ENCODE results near the gene ASCC1. TPM values are rescaled to one million over a fixed set of nuclear protein-coding genes. Genes with fewer than 3 reads are reported as not detected.
"Not testable (repeated sequence)": the region's sequence is repeated elsewhere in the genome, so short reads cannot be mapped to it uniquely, and the experiment has no call there.

ASCC1 gene
- polyA plus RNA-seq, 4 donors: 9.2 to 21.3 (median 16.1) TPM

GRCh38 chr10:72146071-72146470, 70.0 kb downstream of the ASCC1 start:
- Histone ChIP-seq H3K4me3 (ENCODE audit: low read depth in 1 of 3, low read length in 3 of 3) (no peak overlapping the region), H3K36me3 (ENCODE audit: control insufficient read depth in 3 of 3, insufficient read depth in 2 of 3, low read depth in 1 of 3, low read length in 3 of 3) (no peaks in the 10 kb centered on the region), H3K4me1 (ENCODE audit: control insufficient read depth in 3 of 3, insufficient read depth in 2 of 3, low read depth in 1 of 3, low read length in 2 of 3) (no peaks in the 10 kb centered on the region), H3K9me3 (ENCODE audit: control insufficient read depth in 2 of 2, insufficient read depth in 1 of 2, low read depth in 1 of 2, low read length in 1 of 2) (no peaks in the 10 kb centered on the region), H3K27ac (ENCODE audit: low read depth in 1 of 3, low read length in 2 of 3) (no peak overlapping the region), H3K27me3 (ENCODE audit: control insufficient read depth in 3 of 3, insufficient read depth in 3 of 3, low read length in 3 of 3) (no peaks in the 10 kb centered on the region)
- WGBS, 3 donors: 80 to 87% (median 87%) methylated on average over 6 of the region's 6 CpGs
- FAIRE-seq (no peak), DNase-seq (no peak)

DNA sequence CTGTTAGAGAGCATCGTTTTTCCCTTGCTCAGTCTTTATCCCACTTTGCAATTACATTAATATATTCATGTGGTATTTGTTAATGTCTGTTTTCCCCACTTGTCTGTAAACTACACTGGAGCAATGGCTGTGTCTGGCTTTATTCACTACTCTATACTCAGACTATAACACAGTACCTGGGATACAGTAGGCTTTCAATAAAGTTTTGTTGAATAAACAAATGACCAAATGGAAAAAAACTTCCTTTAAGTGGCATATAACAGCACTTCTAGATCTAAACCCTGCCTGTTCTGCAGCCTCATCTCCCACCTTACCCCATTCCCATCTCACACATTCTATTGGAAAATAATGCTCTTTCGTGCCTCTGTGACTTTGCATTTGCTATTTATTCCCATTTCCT, 70.4 kb downstream of the ASCC1 start:
- H3K27me3 ChIP-seq (ENCODE audit: control insufficient read depth in 3 of 3, insufficient read depth in 3 of 3, low read length in 3 of 3): no peaks in the 10 kb centered on the region
- no peaks in the 10 kb centered on the region for H3K36me3 ChIP-seq (ENCODE audit: control insufficient read depth in 3 of 3, insufficient read depth in 2 of 3, low read depth in 1 of 3, low read length in 3 of 3)
- FAIRE-seq (no peak), DNase-seq (no peak)
- H3K27ac ChIP-seq (ENCODE audit: low read depth in 1 of 3, low read length in 2 of 3): no peak overlapping the region
- no peak overlapping the region for H3K4me3 ChIP-seq (ENCODE audit: low read depth in 1 of 3, low read length in 3 of 3)
- WGBS, 3 donors: 82 to 87% (median 87%) methylated on average over 2 of the region's 2 CpGs
- H3K9me3 ChIP-seq (ENCODE audit: control insufficient read depth in 2 of 2, insufficient read depth in 1 of 2, low read depth in 1 of 2, low read length in 1 of 2): no peaks in the 10 kb centered on the region
- H3K4me1 ChIP-seq (ENCODE audit: control insufficient read depth in 3 of 3, insufficient read depth in 2 of 3, low read depth in 1 of 3, low read length in 2 of 3): no peaks in the 10 kb centered on the region

DNA sequence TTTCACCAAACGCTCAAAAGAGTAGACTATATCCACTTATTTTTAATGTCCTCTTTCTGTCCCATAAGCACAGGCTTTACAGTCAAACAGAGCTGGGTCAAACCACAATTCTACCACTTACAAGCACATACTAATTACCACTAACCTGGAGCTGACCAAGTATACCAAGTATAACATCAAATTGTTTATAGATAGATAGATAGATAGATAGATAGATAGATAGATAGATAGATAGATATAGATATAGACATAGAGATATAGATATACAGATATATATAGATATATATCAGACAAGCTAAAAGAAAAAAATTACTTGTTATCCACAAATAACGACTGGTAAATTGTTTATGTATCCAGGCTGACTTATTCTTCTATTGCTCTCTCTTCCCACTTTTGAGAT, 75.2 kb downstream of the ASCC1 start:
- H3K27me3 ChIP-seq (ENCODE audit: control insufficient read depth in 3 of 3, insufficient read depth in 3 of 3, low read length in 3 of 3): no peaks in the 10 kb centered on the region
- no peaks in the 10 kb centered on the region for H3K4me1 ChIP-seq (ENCODE audit: control insufficient read depth in 3 of 3, insufficient read depth in 2 of 3, low read depth in 1 of 3, low read length in 2 of 3)
- peaks cover 0 to 12% (median 0%) of the 10 kb centered on the region in 3 donors for H3K36me3 ChIP-seq (ENCODE audit: control insufficient read depth in 3 of 3, insufficient read depth in 2 of 3, low read depth in 1 of 3, low read length in 3 of 3)
- no peak overlapping the region for H3K4me3 ChIP-seq (ENCODE audit: low read depth in 1 of 3, low read length in 3 of 3)
- DNase-seq: no peak
- FAIRE-seq: no peak
- WGBS, 3 donors: 85 to 98% (median 93%) methylated on average over 2 of the region's 2 CpGs
- H3K27ac ChIP-seq (ENCODE audit: low read depth in 1 of 3, low read length in 2 of 3): no peak overlapping the region
- H3K9me3 ChIP-seq (ENCODE audit: control insufficient read depth in 2 of 2, insufficient read depth in 1 of 2, low read depth in 1 of 2, low read length in 1 of 2): peaks cover 0 to 7% of the 10 kb centered on the region in 2 donors

DNA sequence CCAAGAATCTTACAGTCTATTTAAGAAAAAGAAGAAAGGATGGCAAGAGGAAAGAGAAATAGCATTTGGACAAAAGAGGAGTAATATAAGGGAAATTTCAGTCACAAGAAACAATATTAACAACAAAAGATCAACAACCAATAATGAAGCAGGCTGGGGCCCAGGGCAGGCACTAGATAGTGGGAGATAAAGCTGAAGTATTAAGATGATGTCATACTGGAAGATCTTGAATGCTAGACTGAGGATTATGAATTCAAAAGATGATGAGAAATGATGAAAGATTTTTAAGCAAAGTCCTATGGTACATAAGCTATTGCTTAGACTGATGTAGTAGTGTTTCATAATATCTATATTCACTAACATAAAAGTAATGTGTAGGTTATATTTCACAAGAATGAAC, 75.9 kb downstream of the ASCC1 start:
- Histone ChIP-seq H3K4me3 (ENCODE audit: low read depth in 1 of 3, low read length in 3 of 3) (no peak overlapping the region), H3K4me1 (ENCODE audit: control insufficient read depth in 3 of 3, insufficient read depth in 2 of 3, low read depth in 1 of 3, low read length in 2 of 3) (no peaks in the 10 kb centered on the region)
- no peak for FAIRE-seq

GRCh38 chr10:72137583-72137982, 78.5 kb downstream of the ASCC1 start:
- peaks cover 0 to 7% of the 10 kb centered on the region in 2 donors for H3K9me3 ChIP-seq (ENCODE audit: control insufficient read depth in 2 of 2, insufficient read depth in 1 of 2, low read depth in 1 of 2, low read length in 1 of 2)
- no peaks in the 10 kb centered on the region for H3K27me3 ChIP-seq (ENCODE audit: control insufficient read depth in 3 of 3, insufficient read depth in 3 of 3, low read length in 3 of 3)
- FAIRE-seq: no peak
- no peak overlapping the region for H3K4me3 ChIP-seq (ENCODE audit: low read depth in 1 of 3, low read length in 3 of 3)
- WGBS, 3 donors: 95 to 97% (median 97%) methylated on average over 7 of the region's 7 CpGs
- no peak overlapping the region for H3K27ac ChIP-seq (ENCODE audit: low read depth in 1 of 3, low read length in 2 of 3)
- no peaks in the 10 kb centered on the region for H3K4me1 ChIP-seq (ENCODE audit: control insufficient read depth in 3 of 3, insufficient read depth in 2 of 3, low read depth in 1 of 3, low read length in 2 of 3)
- peaks cover 0 to 16% (median 0%) of the 10 kb centered on the region in 3 donors for H3K36me3 ChIP-seq (ENCODE audit: control insufficient read depth in 3 of 3, insufficient read depth in 2 of 3, low read depth in 1 of 3, low read length in 3 of 3)
- DNase-seq: no peak

More for the DNA sequence above, 75.9 kb downstream of the ASCC1 start:
- Histone ChIP-seq H3K9me3 (ENCODE audit: control insufficient read depth in 2 of 2, insufficient read depth in 1 of 2, low read depth in 1 of 2, low read length in 1 of 2) (peaks cover 0 to 7% of the 10 kb centered on the region in 2 donors), H3K36me3 (ENCODE audit: control insufficient read depth in 3 of 3, insufficient read depth in 2 of 3, low read depth in 1 of 3, low read length in 3 of 3) (peaks cover 0 to 16% (median 0%) of the 10 kb centered on the region in 3 donors), H3K27ac (ENCODE audit: low read depth in 1 of 3, low read length in 2 of 3) (no peak overlapping the region), H3K27me3 (ENCODE audit: control insufficient read depth in 3 of 3, insufficient read depth in 3 of 3, low read length in 3 of 3) (no peaks in the 10 kb centered on the region)
- no peak for DNase-seq

GRCh38 chr10:72136225-72136624, 79.9 kb downstream of the ASCC1 start:
- DNase-seq; H3K27me3 ChIP-seq (ENCODE audit: control insufficient read depth in 3 of 3, insufficient read depth in 3 of 3, low read length in 3 of 3); H3K27ac ChIP-seq (ENCODE audit: low read depth in 1 of 3, low read length in 2 of 3); H3K9me3 ChIP-seq (ENCODE audit: control insufficient read depth in 2 of 2, insufficient read depth in 1 of 2, low read depth in 1 of 2, low read length in 1 of 2); H3K4me1 ChIP-seq (ENCODE audit: control insufficient read depth in 3 of 3, insufficient read depth in 2 of 3, low read depth in 1 of 3, low read length in 2 of 3); H3K4me3 ChIP-seq (ENCODE audit: low read depth in 1 of 3, low read length in 3 of 3); FAIRE-seq: not testable (repeated sequence)
- 96 to 99% (median 97%) methylated on average over 10 of the region's 10 CpGs for WGBS, 3 donors
- peaks cover 0 to 18% (median 0%) of the 10 kb centered on the region in 3 donors for H3K36me3 ChIP-seq (ENCODE audit: control insufficient read depth in 3 of 3, insufficient read depth in 2 of 3, low read depth in 1 of 3, low read length in 3 of 3)

DNA sequence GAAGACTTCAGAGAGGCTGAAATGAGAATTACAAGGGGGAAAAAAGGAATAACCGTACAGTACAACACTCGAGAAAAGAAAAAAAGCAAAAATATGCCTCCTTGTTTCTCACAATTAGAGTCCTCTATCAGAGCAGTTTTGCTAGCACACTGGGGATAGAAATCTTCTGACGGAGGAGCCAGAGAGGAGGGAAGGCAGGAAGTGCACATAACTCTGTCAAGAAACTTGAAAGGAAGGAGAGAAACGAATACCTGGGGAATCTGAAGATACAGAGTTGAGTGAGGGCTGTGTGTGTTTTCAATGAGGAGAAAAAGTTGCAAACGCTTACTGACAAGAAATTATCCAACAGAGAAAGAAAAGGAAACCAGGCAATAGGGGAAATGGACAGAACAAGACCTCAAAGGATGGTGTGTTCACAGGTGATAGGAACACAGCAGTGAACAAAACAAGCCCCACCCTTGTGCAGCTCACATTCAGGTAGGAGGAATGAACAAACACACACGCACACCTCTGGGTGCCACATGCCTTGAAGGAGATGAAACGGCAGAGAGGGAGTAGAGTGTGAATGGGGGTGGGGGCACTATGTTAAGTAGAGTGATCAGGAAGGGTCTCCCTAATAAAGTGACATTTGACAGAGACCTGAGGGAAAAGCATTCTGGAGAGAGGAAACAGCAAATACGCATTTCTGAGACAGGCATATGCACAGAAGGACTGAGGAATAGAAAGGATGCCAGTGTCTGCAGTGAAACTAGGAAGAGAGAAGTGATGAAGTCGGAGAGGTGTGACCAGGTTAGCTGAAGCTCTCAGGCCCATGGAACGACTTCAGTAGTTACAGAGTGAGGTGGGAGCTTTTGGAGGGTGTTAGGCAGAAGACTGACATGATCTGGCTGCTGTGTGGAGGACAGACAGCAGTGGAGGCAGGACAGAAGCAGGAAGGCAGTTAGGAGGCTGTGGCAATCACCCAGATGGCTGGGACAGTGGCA, 81.0 kb downstream of the ASCC1 start:
- FAIRE-seq: no peak
- no peak for DNase-seq

GRCh38 chr10:72133517-72133916, 82.6 kb downstream of the ASCC1 start:
- peaks cover 0 to 7% of the 10 kb centered on the region in 2 donors for H3K9me3 ChIP-seq (ENCODE audit: control insufficient read depth in 2 of 2, insufficient read depth in 1 of 2, low read depth in 1 of 2, low read length in 1 of 2)
- no peaks in the 10 kb centered on the region for H3K4me1 ChIP-seq (ENCODE audit: control insufficient read depth in 3 of 3, insufficient read depth in 2 of 3, low read depth in 1 of 3, low read length in 2 of 3)
- peaks cover 0 to 18% (median 0%) of the 10 kb centered on the region in 3 donors for H3K36me3 ChIP-seq (ENCODE audit: control insufficient read depth in 3 of 3, insufficient read depth in 2 of 3, low read depth in 1 of 3, low read length in 3 of 3)
- H3K27ac ChIP-seq (ENCODE audit: low read depth in 1 of 3, low read length in 2 of 3): no peak overlapping the region
- H3K4me3 ChIP-seq (ENCODE audit: low read depth in 1 of 3, low read length in 3 of 3): no peak overlapping the region
- DNase-seq (no peak), FAIRE-seq (no peak)
- no peaks in the 10 kb centered on the region for H3K27me3 ChIP-seq (ENCODE audit: control insufficient read depth in 3 of 3, insufficient read depth in 3 of 3, low read length in 3 of 3)

More for the DNA sequence above, 81.0 kb downstream of the ASCC1 start:
- H3K27ac ChIP-seq (ENCODE audit: low read depth in 1 of 3, low read length in 2 of 3): no peak overlapping the region
- WGBS, 3 donors: 82 to 85% (median 83%) methylated on average over 10 of the region's 10 CpGs
- peaks cover 0 to 7% of the 10 kb centered on the region in 2 donors for H3K9me3 ChIP-seq (ENCODE audit: control insufficient read depth in 2 of 2, insufficient read depth in 1 of 2, low read depth in 1 of 2, low read length in 1 of 2)
- no peak overlapping the region for H3K4me3 ChIP-seq (ENCODE audit: low read depth in 1 of 3, low read length in 3 of 3)
- no peaks in the 10 kb centered on the region for H3K27me3 ChIP-seq (ENCODE audit: control insufficient read depth in 3 of 3, insufficient read depth in 3 of 3, low read length in 3 of 3)
- no peaks in the 10 kb centered on the region for H3K4me1 ChIP-seq (ENCODE audit: control insufficient read depth in 3 of 3, insufficient read depth in 2 of 3, low read depth in 1 of 3, low read length in 2 of 3)
- peaks cover 0 to 18% (median 0%) of the 10 kb centered on the region in 3 donors for H3K36me3 ChIP-seq (ENCODE audit: control insufficient read depth in 3 of 3, insufficient read depth in 2 of 3, low read depth in 1 of 3, low read length in 3 of 3)

Measured in small intestine (tissue), 7 donors.